IMR-90 (cell line): ENCODE measurements around the gene FAM76B. TPM values are rescaled to one million over a fixed set of nuclear protein-coding genes. Genes with fewer than 3 reads are reported as not detected.

Experiments used
- ATAC-seq: fragments of 200-7000 bp; cut with Tn5 transposase; 2 replicates; pipeline ENCODE4 v1.9.1; 2020; ENCODE audit warnings: low read depth, mild to moderate bottlenecking, moderate library complexity
- BruUV-seq: library from RNA; stranded (reverse); fragments of 400-500 nt; replicated peaks from 2 replicates; lab custom pipeline; 2021; lab: Mats Ljungman, UMichigan
- CTCF ChIA-PET: fragments of 300-600 bp; formaldehyde crosslinking; extraction: SDS; loops from one replicate; lab custom pipeline; 2021; ENCODE audit warnings: antibody characterized with exemption; lab: Yijun Ruan, JAX
- POLR2A ChIA-PET: fragments of 300-600 bp; sonication (Branson Sonifier 250); formaldehyde crosslinking; loops from one replicate; lab custom pipeline; 2022; ENCODE audit warnings: antibody characterized with exemption; ENCODE audit not compliant: unreplicated experiment; lab: Charles Lee
- DNase-seq: peaks from one replicate; pipeline ENCODE4 v3.0.0; 2013
- H2AFZ ChIP-seq: replicated peaks from 2 replicates; pipeline ENCODE3; 2013; ENCODE audit warnings: low read length, mild to moderate bottlenecking; ENCODE audit not compliant: poor library complexity
- H2AK5ac ChIP-seq: 2 replicates; pipeline ENCODE4 v1.6.1; 2013; ENCODE audit warnings: low read depth, low read length, inconsistent platforms
- H2AK9ac ChIP-seq: replicated peaks from 2 replicates; pipeline ENCODE3; 2013; ENCODE audit warnings: mild to moderate bottlenecking, low read depth, low read length, moderate library complexity; ENCODE audit not compliant: poor library complexity
- H2BK120ac ChIP-seq: 2 replicates; pipeline ENCODE4 v1.6.1; 2013; ENCODE audit warnings: low read depth, low read length, inconsistent platforms
- H2BK15ac ChIP-seq: 3 replicates; pipeline ENCODE4 v1.6.1; 2013; ENCODE audit warnings: low read depth, low read length, inconsistent platforms
- H2BK20ac ChIP-seq: 2 replicates; pipeline ENCODE4 v1.6.1; 2013; ENCODE audit warnings: low read depth, mild to moderate bottlenecking, inconsistent platforms, low read length, moderate library complexity
- H2BK5ac ChIP-seq: 2 replicates; pipeline ENCODE4 v1.6.1; 2013; ENCODE audit warnings: mild to moderate bottlenecking, low read depth, low read length, inconsistent platforms; ENCODE audit not compliant: poor library complexity, severe bottlenecking
- H3K14ac ChIP-seq: replicated peaks from 2 replicates; pipeline ENCODE4 v1.6.1; 2013; ENCODE audit warnings: low read depth, low read length, inconsistent platforms
- H3K18ac ChIP-seq: 2 replicates; pipeline ENCODE4 v1.6.1; 2013; ENCODE audit warnings: low read depth, low read length, control low read depth
- H3K23ac ChIP-seq: 2 replicates; pipeline ENCODE4 v1.6.1; 2013; ENCODE audit warnings: low read depth, low read length, inconsistent platforms
- H3K27ac ChIP-seq: 2 replicates; pipeline ENCODE4 v1.5.1; 2013; ENCODE audit warnings: mild to moderate bottlenecking, control low read depth, low read length; ENCODE audit not compliant: insufficient read depth
- H3K27me3 ChIP-seq: 2 replicates; pipeline ENCODE4 v1.6.1; 2013; ENCODE audit warnings: low read length; ENCODE audit not compliant: control insufficient read depth, insufficient read depth
- H3K36me3 ChIP-seq: 2 replicates; pipeline ENCODE4 v1.6.1; 2013; ENCODE audit warnings: low read length, mixed read lengths; ENCODE audit not compliant: control insufficient read depth, insufficient read depth
- H3K4ac ChIP-seq: 2 replicates; pipeline ENCODE4 v1.6.1; 2013; ENCODE audit warnings: low read depth, low read length, inconsistent platforms
- H3K4me1 ChIP-seq: 2 replicates; pipeline ENCODE4 v1.6.1; 2013; ENCODE audit warnings: low read length, mixed read lengths; ENCODE audit not compliant: control insufficient read depth, insufficient read depth
- H3K4me2 ChIP-seq: 2 replicates; pipeline ENCODE4 v1.6.1; 2013; ENCODE audit warnings: low read depth, mild to moderate bottlenecking, control low read depth, low read length, moderate library complexity
- H3K4me3 ChIP-seq: 2 replicates; pipeline ENCODE4 v1.5.1; 2013; ENCODE audit warnings: low read depth, mild to moderate bottlenecking, control low read depth, low read length, moderate library complexity; ENCODE audit not compliant: insufficient read depth
- H3K56ac ChIP-seq: 2 replicates; pipeline ENCODE4 v1.6.1; 2013; ENCODE audit warnings: low read length, inconsistent platforms; ENCODE audit not compliant: insufficient read depth; ENCODE audit errors: extremely low read depth
- H3K79me1 ChIP-seq, 2 experiments: 2 replicates each; pipeline ENCODE4 v1.6.1; 2013; ENCODE audit warnings: low read length in 2 of 2, inconsistent platforms in 1 of 2, low read depth in 1 of 2
- H3K9ac ChIP-seq: 2 replicates; pipeline ENCODE4 v1.6.1; 2013; ENCODE audit warnings: low read depth, low read length, control low read depth
- H3K9me1 ChIP-seq: 2 replicates; pipeline ENCODE4 v1.6.1; 2013; ENCODE audit warnings: low read length, inconsistent platforms; ENCODE audit not compliant: insufficient read depth
- H3K9me3 ChIP-seq: 2 replicates; pipeline ENCODE4 v1.6.1; 2013; ENCODE audit warnings: low read length; ENCODE audit not compliant: control insufficient read depth, insufficient read depth
- H4K20me1 ChIP-seq: 2 replicates; pipeline ENCODE4 v1.6.1; 2013; ENCODE audit warnings: low read length, inconsistent platforms; ENCODE audit not compliant: insufficient read depth
- H4K5ac ChIP-seq: 2 replicates; pipeline ENCODE4 v1.6.1; 2013; ENCODE audit warnings: mild to moderate bottlenecking, low read depth, low read length, control low read depth
- H4K8ac ChIP-seq, 2 experiments: 2 replicates each; pipeline ENCODE4 v1.6.1; 2013; ENCODE audit warnings: low read depth in 2 of 2, low read length in 2 of 2, control low read depth in 1 of 2, inconsistent platforms in 1 of 2
- H4K91ac ChIP-seq: 2 replicates; pipeline ENCODE4 v1.6.1; 2013; ENCODE audit warnings: low read depth, low read length, inconsistent platforms; ENCODE audit not compliant: insufficient read depth
- BHLHE40 ChIP-seq: fragments of 150-350 bp; IDR thresholded peaks from 2 replicates; pipeline ENCODE4 v1.6.1; 2016; ENCODE audit warnings: mild to moderate bottlenecking, low read depth, low read length
- CEBPB ChIP-seq: IDR thresholded peaks from 2 replicates; pipeline ENCODE4 v1.6.1; 2012; ENCODE audit warnings: low read depth, low read length, improper control_type of control experiment
- CHD1 ChIP-seq: IDR thresholded peaks from 2 replicates; pipeline ENCODE4 v1.6.1; 2012; ENCODE audit warnings: low read depth, low read length, improper control_type of control experiment
- FOS ChIP-seq: fragments of 150-350 bp; IDR thresholded peaks from 2 replicates; pipeline ENCODE4 v1.6.1; 2016; ENCODE audit warnings: low read depth, low read length
- MAFK ChIP-seq: IDR thresholded peaks from 2 replicates; pipeline ENCODE4 v1.6.1; 2012; ENCODE audit warnings: low read depth, low read length, improper control_type of control experiment
- MAZ ChIP-seq: IDR thresholded peaks from 2 replicates; pipeline ENCODE4 v1.6.1; 2012; ENCODE audit warnings: low read depth, mild to moderate bottlenecking, low read length, improper control_type of control experiment, moderate library complexity, borderline replicate concordance
- MXI1 ChIP-seq: IDR thresholded peaks from 2 replicates; pipeline ENCODE4 v1.6.1; 2012; ENCODE audit warnings: low read depth, mild to moderate bottlenecking, low read length, moderate library complexity, borderline replicate concordance
- NFE2L2 ChIP-seq: fragments of 150-350 bp; IDR thresholded peaks from 2 replicates; pipeline ENCODE4 v1.6.1; 2016; ENCODE audit warnings: low read depth, mild to moderate bottlenecking, low read length
- POLR2A ChIP-seq: IDR thresholded peaks from 2 replicates; pipeline ENCODE4 v1.6.1; 2012; ENCODE audit warnings: mild to moderate bottlenecking, low read depth, low read length
- RAD21 ChIP-seq: IDR thresholded peaks from 2 replicates; pipeline ENCODE4 v1.6.1; 2012; ENCODE audit warnings: low read length, improper control_type of control experiment
- RCOR1 ChIP-seq: IDR thresholded peaks from 2 replicates; pipeline ENCODE4 v1.6.1; 2012; ENCODE audit warnings: mild to moderate bottlenecking, low read length, improper control_type of control experiment; ENCODE audit not compliant: insufficient replicate concordance
- RFX5 ChIP-seq: IDR thresholded peaks from 2 replicates; pipeline ENCODE4 v1.8.0; 2012; ENCODE audit warnings: low read depth, mild to moderate bottlenecking, low read length, moderate library complexity
- SMC3 ChIP-seq: fragments of 150-350 bp; IDR thresholded peaks from 2 replicates; pipeline ENCODE4 v1.6.1; 2016; ENCODE audit warnings: low read depth, mild to moderate bottlenecking, antibody characterized with exemption, low read length, moderate library complexity
- WGBS, 2 experiments: methylation state at CpG; one replicate each; pipeline versions ENCODE4 v1.1.5 to v1.1.7; 2013; ENCODE audit warnings: missing lambda C conversion rate in 2 of 2; ENCODE audit not compliant: insufficient read length in 1 of 2; ENCODE audit errors: extremely low coverage in 2 of 2; 5-methylcytosine and 5-hydroxymethylcytosine counted together
- dilution Hi-C: fragments of 300-500 bp; cut with HindIII; formaldehyde crosslinking; loops from one replicate; pipeline ENCODE4 v1.14.3; 2018; ENCODE audit warnings: low sequenced_read_pairs; ENCODE audit not compliant: unreplicated experiment
- in situ Hi-C: fragments of 300-500 bp; cut with MboI; formaldehyde crosslinking; loops from 3 replicates; pipeline ENCODE4 v1.14.3; 2019; ENCODE audit warnings: low sequenced_read_pairs, inconsistent platforms, mixed read lengths
- intact Hi-C: fragments of 100-400 bp; cut with micrococcal nuclease; formaldehyde crosslinking; loops from 2 replicates; pipeline ENCODE4 v1.10.0; 2022
- polyA plus RNA-seq, 3 experiments: library from polyadenylated mRNA; depleted of rRNA; stranded (reverse); fragments of >200 nt; gene quantifications; 2 replicates each; pipeline ENCODE4 v1.2.3, GENCODE V29; 2012; ENCODE audit warnings: low replicate concordance in 1 of 3
- total RNA-seq: library from RNA; depleted of rRNA; stranded (reverse); fragments of >200 nt; gene quantifications from 2 replicates; pipeline ENCODE4 v1.2.3, GENCODE V29; 2012
- TF ChIP-seq, protein P1 (sequence below): fragments of 150-350 bp; IDR thresholded peaks from 2 replicates; pipeline ENCODE4 v1.6.1; 2017; ENCODE audit warnings: mild to moderate bottlenecking, antibody characterized with exemption, low read length, low read depth
- TF ChIP-seq, protein P2 (sequence below): fragments of 150-350 bp; IDR thresholded peaks from 2 replicates; pipeline ENCODE4 v1.6.1; 2016; ENCODE audit warnings: low read depth, mild to moderate bottlenecking, low read length, moderate library complexity, borderline replicate concordance
- TF ChIP-seq, protein P3 (sequence below): conservative IDR thresholded peaks from 2 replicates; pipeline ENCODE4 v1.5.1; 2012; ENCODE audit warnings: mild to moderate bottlenecking, low read depth, low read length, improper control_type of control experiment

The FAM76B gene
- total and polyA plus RNA-seq, 2 of the 4 experiments (the other 2 are of a cell fraction) = 12.7 to 14.3 TPM

DNA sequence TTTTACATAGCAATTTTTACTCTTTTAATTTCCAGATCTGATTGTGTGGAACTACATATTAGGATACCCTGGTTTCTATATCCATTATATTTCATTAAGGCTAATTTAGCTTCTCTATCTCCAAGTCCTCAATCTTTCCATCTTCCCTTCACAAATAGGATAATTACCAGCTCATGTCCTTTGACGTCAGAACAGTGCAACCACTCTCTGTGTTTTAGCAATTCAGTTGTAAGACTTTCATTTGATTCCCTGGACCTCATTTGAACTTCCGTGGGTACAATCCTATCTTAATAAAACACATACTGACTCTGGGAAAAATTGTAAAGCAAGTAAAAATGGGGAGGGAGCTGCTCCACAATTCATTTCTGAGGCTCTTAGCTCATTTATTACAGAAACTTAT lies 52.8 kb downstream of the FAM76B start:
- Histone ChIP-seq H2AK9ac (no peak overlapping the region), H4K91ac (no peak overlapping the region), H3K27ac (no peak overlapping the region), H3K27me3 (peaks cover 10% of the 10 kb centered on the region), H3K4me1 (no peaks in the 10 kb centered on the region), H2BK5ac (no peak overlapping the region), H3K9me3 (no peaks in the 10 kb centered on the region), H3K36me3 (no peaks in the 10 kb centered on the region), H3K4ac (no peak overlapping the region), H2BK20ac (no peak overlapping the region), H3K9ac (no peak overlapping the region), H3K4me3 (no peak overlapping the region), H2BK120ac (no peak overlapping the region), H4K5ac (no peak overlapping the region), H3K18ac (no peak overlapping the region), H2AK5ac (no peak overlapping the region), H3K56ac (no peak overlapping the region), H3K14ac (no peak overlapping the region), H3K9me1 (no peaks in the 10 kb centered on the region), H4K20me1 (no peaks in the 10 kb centered on the region), H3K79me1 (no peaks in the 10 kb centered on the region), H4K8ac (no peak overlapping the region), H2AFZ (no peak overlapping the region), H3K23ac (no peak overlapping the region), H3K4me2 (no peak overlapping the region), H2BK15ac (no peak overlapping the region)
- dilution Hi-C loops = no loop called here
- CTCF ChIA-PET = interaction anchor here (1.0 kb wide), 1 partner anchor 10 kb away, joined by 3 read pairs; no protein-coding TSS in a partner anchor
- in situ Hi-C loops = no loop called here
- no TSS peak for BruUV-seq
- no peak for TF ChIP-seq CEBPB
- TF ChIP-seq, protein P1, sequence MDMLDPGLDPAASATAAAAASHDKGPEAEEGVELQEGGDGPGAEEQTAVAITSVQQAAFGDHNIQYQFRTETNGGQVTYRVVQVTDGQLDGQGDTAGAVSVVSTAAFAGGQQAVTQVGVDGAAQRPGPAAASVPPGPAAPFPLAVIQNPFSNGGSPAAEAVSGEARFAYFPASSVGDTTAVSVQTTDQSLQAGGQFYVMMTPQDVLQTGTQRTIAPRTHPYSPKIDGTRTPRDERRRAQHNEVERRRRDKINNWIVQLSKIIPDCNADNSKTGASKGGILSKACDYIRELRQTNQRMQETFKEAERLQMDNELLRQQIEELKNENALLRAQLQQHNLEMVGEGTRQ = no peak
- TF ChIP-seq SMC3 = no peak
- no peak for TF ChIP-seq POLR2A
- TF ChIP-seq CHD1 = no peak
- TF ChIP-seq BHLHE40 = no peak
- TF ChIP-seq, protein P2, sequence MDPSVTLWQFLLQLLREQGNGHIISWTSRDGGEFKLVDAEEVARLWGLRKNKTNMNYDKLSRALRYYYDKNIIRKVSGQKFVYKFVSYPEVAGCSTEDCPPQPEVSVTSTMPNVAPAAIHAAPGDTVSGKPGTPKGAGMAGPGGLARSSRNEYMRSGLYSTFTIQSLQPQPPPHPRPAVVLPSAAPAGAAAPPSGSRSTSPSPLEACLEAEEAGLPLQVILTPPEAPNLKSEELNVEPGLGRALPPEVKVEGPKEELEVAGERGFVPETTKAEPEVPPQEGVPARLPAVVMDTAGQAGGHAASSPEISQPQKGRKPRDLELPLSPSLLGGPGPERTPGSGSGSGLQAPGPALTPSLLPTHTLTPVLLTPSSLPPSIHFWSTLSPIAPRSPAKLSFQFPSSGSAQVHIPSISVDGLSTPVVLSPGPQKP = no peak
- TF ChIP-seq FOS = no peak
- TF ChIP-seq RCOR1 = no peak
- no peak for TF ChIP-seq NFE2L2
- TF ChIP-seq MAZ = no peak
- TF ChIP-seq MXI1 = no peak
- TF ChIP-seq MAFK = no peak
- TF ChIP-seq, protein P3, sequence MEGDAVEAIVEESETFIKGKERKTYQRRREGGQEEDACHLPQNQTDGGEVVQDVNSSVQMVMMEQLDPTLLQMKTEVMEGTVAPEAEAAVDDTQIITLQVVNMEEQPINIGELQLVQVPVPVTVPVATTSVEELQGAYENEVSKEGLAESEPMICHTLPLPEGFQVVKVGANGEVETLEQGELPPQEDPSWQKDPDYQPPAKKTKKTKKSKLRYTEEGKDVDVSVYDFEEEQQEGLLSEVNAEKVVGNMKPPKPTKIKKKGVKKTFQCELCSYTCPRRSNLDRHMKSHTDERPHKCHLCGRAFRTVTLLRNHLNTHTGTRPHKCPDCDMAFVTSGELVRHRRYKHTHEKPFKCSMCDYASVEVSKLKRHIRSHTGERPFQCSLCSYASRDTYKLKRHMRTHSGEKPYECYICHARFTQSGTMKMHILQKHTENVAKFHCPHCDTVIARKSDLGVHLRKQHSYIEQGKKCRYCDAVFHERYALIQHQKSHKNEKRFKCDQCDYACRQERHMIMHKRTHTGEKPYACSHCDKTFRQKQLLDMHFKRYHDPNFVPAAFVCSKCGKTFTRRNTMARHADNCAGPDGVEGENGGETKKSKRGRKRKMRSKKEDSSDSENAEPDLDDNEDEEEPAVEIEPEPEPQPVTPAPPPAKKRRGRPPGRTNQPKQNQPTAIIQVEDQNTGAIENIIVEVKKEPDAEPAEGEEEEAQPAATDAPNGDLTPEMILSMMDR = no peak
- TF ChIP-seq RAD21 = no peak
- TF ChIP-seq RFX5 = no peak
- ATAC-seq = no peak
- WGBS, 2 experiments = no CpG with 5 or more reads among the region's 2 CpGs
- POLR2A ChIA-PET = no interaction called here
- intact Hi-C loops = no loop called here
- DNase-seq = no peak
